ENCODE data around the gene ALG6. TPM values are rescaled to one million over a fixed set of nuclear protein-coding genes. Genes with fewer than 3 reads are reported as not detected.

Gene ALG6
- total RNA-seq = 7.9 and 10.6 TPM in 2 replicates

GRCh38 chr1:63367215-63368103 lies at the start of gene ALG6:
TSS of gene ALG6 (plus strand) at chr1:63367627. CDS start at chr1:63370978, 3,351 bp downstream.

GRCh38 chr1:63322114-63322943 lies 45.1 kb upstream of the ALG6 start, which contains the start of gene FOXD3:
TSS of gene FOXD3 (plus strand) at chr1:63322567. CDS start at chr1:63323059, 492 bp downstream.

Other genes starting within 250 kb of the ALG6 start
- gene FOXD3, start 45.1 kb upstream of the ALG6 start, total RNA-seq = not detected in 2 replicates
- 25.0 and 30.3 TPM in 2 replicates for gene ITGB3BP, start 155.6 kb downstream of the ALG6 start, total RNA-seq
- gene EFCAB7, start 155.9 kb downstream of the ALG6 start, total RNA-seq = 4.0 and 5.7 TPM in 2 replicates
- 53.2 and 54.0 TPM in 2 replicates for gene PGM1, start 225.8 kb downstream of the ALG6 start, total RNA-seq

All from bronchus fibroblast of lung (primary cell).